Measurements from ENCODE around the gene NXPH3.

NXPH3 gene

DNA sequence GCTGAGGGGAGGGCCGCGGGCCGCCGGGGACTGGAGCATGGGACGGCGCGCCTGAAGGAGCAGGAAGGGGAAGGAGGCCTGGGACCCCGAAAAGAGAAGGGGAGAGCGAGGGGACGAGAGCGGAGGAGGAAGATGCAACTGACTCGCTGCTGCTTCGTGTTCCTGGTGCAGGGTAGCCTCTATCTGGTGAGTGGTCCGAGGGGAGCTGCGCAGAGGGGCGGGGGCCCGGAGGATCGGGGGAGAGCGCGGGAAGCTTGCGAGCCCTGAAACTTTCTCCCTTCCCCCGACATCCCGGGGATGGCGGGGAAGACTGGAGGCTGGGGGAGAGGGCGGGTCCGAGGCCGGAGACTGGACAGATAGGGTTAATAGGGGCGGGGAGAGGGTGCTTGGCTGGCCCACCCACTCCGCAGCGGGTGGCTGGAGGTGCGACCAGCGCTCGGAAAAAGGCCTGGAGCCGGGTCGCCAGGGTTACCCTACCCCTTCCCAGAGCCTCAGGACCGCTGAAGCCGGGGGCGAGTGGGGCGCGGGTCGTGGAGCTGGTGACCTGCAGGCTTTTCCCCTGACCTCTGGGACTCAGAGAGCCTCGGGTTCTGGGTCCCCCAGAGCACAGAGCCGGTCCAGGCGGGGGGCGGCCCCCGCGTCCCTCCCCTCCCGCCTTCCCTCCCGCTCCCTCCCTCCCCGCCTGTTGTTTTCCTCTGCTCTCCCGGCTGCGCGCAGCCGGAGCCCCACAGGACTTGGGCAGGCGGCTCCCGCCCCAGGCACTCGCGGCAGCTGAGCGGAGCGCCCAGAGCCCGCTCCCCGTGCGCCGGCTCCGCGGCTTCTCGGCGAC lies 631 bp downstream of the NXPH3 start:
- DNase-seq (ENCODE audit: low spot score): peak; percentile 67

DNA sequence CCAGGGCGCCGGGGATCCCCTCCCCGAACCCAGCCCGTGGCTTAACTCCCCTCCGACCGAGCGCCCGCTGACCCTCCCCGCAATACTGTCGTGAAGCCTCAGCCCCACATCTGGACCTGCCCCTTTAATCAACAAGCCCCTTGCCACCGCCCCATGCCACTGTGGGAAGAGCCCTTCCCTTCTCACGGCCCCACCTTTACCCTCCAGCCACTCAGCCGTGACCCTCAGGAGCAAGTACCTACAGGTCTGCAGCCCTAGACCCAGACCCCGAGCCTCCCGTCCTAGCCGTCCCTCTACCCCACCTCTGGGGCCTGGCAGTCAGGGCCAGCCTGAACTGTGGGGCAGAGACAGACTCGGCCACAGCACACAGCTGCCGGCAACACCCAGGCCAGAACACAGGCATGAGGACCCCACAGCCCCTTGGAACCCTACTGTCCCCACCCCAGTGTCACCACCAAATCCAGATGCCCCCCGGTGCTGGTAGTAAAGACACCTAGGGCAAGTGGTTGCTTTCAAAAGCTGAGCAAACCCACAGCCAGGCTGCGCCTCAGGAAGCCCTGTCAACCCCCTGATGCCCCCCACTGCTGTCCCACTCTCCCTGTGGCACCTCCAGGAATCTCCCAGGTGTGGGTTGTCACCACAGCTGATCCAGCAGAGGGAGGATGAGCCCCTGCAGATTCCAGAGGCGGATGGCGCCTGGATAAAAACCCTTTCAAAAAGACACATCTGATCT lies 1.4 kb downstream of the NXPH3 start:
- DNase-seq (ENCODE audit: low spot score): no peak

DNA sequence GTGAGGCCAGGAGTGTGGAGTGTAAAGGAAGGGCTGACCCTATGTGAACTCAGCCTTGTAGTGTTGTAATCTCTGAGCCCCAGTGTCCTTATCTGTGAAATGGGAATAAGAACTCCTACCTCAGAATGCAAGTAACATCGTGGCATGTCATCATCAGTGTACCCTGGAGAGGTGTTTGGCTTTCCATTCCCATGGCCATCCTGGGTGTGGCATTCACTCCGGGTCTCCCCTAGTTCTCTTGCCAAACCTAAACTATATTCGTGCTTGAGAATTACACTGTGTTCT lies 1.9 kb downstream of the NXPH3 start:
- no peak for DNase-seq (ENCODE audit: low spot score)

- DNase-seq (ENCODE audit: low spot score): no peak
Observed at GRCh38 chr17:49577963-49578362, 2.3 kb downstream of the NXPH3 start.

DNA sequence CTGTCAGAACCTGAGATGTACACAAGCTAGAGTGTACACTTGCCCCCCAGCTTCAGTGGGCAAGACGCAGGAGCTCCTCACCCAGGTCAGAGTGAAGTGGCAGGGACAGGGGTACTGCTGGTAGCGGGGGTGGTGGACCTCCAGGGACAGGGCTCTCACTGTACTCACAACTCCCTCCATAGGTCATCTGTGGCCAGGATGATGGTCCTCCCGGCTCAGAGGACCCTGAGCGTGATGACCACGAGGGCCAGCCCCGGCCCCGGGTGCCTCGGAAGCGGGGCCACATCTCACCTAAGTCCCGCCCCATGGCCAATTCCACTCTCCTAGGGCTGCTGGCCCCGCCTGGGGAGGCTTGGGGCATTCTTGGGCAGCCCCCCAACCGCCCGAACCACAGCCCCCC lies 2.7 kb downstream of the NXPH3 start:
- DNase-seq (ENCODE audit: low spot score): no peak

DNA sequence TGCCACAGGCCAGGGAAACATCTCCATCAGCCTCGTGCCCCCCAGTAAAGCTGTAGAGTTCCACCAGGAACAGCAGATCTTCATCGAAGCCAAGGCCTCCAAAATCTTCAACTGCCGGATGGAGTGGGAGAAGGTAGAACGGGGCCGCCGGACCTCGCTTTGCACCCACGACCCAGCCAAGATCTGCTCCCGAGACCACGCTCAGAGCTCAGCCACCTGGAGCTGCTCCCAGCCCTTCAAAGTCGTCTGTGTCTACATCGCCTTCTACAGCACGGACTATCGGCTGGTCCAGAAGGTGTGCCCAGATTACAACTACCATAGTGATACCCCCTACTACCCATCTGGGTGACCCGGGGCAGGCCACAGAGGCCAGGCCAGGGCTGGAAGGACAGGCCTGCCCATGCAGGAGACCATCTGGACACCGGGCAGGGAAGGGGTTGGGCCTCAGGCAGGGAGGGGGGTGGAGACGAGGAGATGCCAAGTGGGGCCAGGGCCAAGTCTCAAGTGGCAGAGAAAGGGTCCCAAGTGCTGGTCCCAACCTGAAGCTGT lies 3.4 kb downstream of the NXPH3 start:
- no peak for DNase-seq (ENCODE audit: low spot score)

- DNase-seq (ENCODE audit: low spot score): no peak
Observed at GRCh38 chr17:49579522-49579921, 3.9 kb downstream of the NXPH3 start.

- no peak for DNase-seq (ENCODE audit: low spot score)
Observed at GRCh38 chr17:49580055-49580721, 4.5 kb downstream of the NXPH3 start.

- no peak for DNase-seq (ENCODE audit: low spot score)
Observed at GRCh38 chr17:49580981-49581647, 5.4 kb downstream of the NXPH3 start.

DNA sequence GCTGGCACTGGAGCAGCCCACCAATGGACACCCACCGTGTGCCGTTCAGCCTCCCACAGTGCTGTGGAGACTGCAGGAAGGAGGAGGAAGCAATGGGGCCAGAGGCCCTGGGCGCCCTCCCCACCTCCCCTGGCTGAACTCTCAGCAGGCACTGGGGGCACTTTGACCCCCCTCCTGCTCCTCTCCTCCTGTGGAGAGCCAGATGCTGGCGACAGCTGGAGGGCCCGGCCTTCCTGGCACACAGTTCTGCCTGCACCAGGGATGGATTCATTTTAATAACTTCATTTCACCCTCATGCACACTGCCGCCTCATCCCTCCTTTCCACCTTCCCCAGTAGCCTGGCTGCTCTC lies 6.0 kb downstream of the NXPH3 start:
- no peak for DNase-seq (ENCODE audit: low spot score)

DNA sequence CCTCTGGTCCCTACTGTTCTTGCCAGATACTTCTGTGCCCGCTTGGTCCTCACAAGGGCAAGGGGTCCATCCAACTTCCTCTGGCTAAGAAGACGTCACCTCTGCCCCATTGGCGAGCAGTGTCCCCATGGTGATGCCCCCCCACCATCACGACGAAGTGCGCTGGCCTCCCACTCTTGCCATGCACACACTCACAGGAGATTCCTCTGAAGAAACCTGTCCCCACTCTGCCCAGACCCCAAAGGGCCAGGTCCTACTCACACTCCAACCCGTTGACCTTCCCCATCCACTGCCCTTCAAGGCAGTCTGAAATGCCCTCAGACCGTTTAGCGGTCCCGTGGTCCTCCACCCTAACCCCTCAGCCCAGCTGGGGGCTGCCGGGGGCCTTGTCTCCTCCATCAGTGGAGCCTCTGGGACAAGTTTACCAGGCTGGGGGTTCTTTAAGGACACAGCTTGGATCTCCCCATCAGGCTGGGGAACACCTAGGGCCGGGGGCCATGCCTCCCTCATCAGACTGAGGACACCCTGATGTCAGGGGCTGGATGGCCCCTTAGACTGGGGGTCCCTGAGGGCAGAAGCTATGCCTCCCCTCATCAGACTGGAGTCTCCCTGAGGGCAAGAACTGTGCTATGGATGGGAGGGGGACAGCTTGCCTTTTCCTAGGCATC lies 6.5 kb downstream of the NXPH3 start:
- no peak for DNase-seq (ENCODE audit: low spot score)

DNA sequence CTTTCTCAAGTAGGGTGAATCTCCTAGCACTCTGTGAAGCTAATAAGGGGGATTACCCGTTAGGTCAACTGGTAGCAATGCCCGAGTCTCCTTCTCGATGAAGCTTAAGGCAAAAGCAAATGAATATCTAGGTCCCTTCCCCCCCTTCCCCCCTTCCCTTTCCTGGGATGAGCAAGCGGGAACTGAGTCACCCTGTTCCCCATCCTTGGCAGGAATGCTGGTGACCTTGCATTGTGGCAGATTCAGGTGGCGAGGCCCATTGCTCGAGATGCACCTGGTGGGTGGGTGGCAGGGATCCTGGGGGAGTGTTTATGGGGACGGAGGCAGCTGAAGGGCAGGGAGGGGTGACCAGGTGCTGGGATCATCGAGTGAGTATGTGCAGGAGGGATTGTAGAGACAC lies 7.1 kb downstream of the NXPH3 start:
- no peak for DNase-seq (ENCODE audit: low spot score)

DNA sequence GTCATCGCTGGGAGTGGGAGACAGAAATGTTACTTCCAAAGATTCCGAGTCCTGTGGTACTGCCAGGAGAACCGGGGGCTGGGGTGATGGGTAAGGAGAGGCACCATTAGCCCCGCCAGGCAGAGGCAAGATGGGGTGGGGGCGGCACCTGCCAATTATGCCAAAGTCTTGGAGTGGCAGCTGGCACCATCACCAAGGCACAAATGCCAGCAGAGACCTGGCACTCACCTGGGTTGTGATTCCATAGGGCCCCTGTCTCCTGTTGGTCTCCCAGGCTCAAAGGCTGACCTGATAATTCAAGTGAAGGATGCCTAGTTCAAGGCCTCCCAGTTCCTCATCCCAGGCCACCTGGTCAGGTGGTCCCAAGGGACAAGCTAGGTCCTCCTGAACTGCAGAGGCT lies 7.6 kb downstream of the NXPH3 start:
- no peak for DNase-seq (ENCODE audit: low spot score)

GRCh38 chr17:49583889-49584288 lies 8.2 kb downstream of the NXPH3 start:
- DNase-seq (ENCODE audit: low spot score): no peak

- DNase-seq (ENCODE audit: low spot score): peak; percentile 61
Observed at GRCh38 chr17:49585422-49586027, 9.9 kb downstream of the NXPH3 start.

DNA sequence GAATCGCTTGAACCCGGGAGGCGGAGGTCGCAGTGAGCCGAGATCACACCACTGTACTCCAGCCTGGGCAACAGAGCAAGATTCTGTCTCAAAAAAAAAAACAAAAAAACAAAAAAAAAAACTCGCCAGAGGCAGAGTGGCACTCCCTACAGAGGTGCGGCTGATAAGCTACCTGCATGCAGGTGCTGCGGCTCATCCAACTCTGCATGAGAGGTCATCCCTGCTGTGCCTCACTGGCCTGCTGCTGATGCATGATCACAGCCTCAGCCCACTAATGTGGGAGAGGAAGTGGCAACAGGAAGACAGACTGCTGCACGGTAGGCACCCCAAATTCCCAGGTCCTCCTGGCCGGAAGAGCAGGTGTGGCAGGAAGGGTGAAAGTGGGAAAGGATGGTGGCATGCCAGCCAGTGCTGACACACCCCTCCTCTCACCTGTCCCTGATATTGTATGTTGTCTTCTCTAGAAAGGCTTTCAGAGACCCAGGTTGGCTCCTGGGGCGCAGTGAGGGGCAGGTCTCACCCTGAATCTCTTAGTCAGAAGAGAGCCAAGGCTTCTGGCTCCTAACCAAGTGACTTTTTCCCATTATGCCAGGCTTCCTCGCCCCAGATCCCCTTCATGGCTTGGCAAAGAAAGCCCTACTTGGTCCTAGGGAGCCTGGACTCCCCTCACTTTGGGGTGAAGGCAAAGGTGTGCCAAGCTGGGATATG lies 11.8 kb downstream of the NXPH3 start:
- DNase-seq (ENCODE audit: low spot score): no peak

GRCh38 chr17:49588312-49588711 lies 12.6 kb downstream of the NXPH3 start:
- no peak for DNase-seq (ENCODE audit: low spot score)

DNA sequence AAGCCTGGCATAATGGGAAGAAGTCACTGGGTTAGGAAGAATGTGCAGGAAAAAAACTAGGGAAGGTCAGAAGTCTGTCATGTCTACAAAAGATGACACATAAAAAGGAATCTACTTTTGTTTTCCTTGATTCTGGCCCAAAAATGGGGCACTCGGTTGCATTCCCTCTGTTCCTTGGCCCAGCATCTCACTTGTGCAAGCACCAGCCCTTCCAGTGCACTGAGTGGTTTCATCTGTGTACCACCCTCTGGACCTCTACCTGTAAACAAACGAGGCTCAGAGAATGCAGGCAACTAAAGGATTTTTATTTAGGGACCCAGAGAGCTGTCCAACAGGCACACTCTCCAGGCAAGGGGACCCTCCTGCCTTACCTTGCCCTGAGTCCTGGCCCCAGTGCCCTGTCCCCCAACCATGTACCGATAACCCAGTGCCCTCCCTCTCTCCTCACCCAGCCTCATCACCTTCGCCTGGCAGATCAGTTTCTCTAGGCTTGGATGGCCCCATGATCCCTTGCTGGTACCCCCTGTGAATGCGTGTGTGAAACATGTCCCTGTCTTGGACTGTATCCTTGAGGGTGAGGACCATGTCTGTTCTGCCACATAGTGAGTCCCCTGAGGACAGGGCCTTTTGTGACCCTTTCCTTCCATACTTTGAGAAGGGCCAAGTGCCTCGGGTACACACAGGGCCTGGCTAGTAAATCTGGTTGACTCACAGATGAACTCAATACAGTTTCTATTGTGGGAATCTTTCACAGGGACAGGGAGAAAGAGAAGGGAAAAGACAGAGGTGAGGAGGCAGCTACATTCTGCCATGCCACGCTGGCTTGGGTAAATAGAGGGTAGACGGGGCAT lies 13.3 kb downstream of the NXPH3 start:
- no peak for DNase-seq (ENCODE audit: low spot score)

DNA sequence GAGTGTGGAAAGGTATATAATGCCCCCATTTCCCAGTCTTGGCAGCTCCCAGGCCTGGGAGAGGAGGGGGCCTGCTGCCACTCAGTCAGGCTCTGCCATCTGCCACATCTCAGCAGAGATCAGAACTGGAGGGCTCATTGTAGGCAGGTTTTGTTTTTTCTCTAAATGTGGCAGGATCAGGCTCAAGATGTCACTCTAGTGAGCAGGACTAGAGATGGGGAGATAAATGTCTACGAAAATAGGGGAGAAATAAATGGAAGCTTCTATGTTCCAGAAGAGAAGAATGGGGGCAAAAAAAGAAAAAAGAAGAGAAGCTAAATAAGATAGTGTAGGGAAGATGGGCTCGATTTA lies 13.9 kb downstream of the NXPH3 start:
- DNase-seq (ENCODE audit: low spot score): no peak

- DNase-seq (ENCODE audit: low spot score): no peak
Observed at GRCh38 chr17:49590874-49591273, 15.2 kb downstream of the NXPH3 start.

All from HuH-7.5 (cell line).